ENCODE measurements around the gene TEX30. TPM values are rescaled to one million over a fixed set of nuclear protein-coding genes. Genes with fewer than 3 reads are reported as not detected.

Gene TEX30
- total RNA-seq, 2 donors from 2014 or later, result 3.6 to 22.2 TPM

Other genes starting within 250 kb of the TEX30 start
- gene TPP2, start 176.8 kb downstream of the TEX30 start, total RNA-seq, result 10 to 100 TPM; 31.4 to 31.8 TPM
- not detected for gene METTL21C, start 78.7 kb downstream of the TEX30 start, total RNA-seq
- 1 to 10 TPM; 3.9 to 4.0 TPM for gene POGLUT2, start 25.2 kb upstream of the TEX30 start, total RNA-seq
- 10 to 100 TPM; 16.2 to 22.0 TPM for gene BIVM, start 25.3 kb upstream of the TEX30 start, total RNA-seq
- gene ERCC5, start 72.2 kb upstream of the TEX30 start, total RNA-seq, result 10 to 100 TPM; 60.9 to 72.7 TPM

Data from prostate gland (tissue), 2 donors.